Right forelimb (tissue), 1 donor: ENCODE data around the gene PPT2.
A peak's percentile ranks its signal among the peaks of the same experiment; 100 is the strongest.

Experiments used
- DNase-seq: peaks from one replicate; pipeline ENCODE4 v3.0.0-alpha.2; 2018

PPT2 gene, protein sequence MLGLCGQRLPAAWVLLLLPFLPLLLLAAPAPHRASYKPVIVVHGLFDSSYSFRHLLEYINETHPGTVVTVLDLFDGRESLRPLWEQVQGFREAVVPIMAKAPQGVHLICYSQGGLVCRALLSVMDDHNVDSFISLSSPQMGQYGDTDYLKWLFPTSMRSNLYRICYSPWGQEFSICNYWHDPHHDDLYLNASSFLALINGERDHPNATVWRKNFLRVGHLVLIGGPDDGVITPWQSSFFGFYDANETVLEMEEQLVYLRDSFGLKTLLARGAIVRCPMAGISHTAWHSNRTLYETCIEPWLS

DNA sequence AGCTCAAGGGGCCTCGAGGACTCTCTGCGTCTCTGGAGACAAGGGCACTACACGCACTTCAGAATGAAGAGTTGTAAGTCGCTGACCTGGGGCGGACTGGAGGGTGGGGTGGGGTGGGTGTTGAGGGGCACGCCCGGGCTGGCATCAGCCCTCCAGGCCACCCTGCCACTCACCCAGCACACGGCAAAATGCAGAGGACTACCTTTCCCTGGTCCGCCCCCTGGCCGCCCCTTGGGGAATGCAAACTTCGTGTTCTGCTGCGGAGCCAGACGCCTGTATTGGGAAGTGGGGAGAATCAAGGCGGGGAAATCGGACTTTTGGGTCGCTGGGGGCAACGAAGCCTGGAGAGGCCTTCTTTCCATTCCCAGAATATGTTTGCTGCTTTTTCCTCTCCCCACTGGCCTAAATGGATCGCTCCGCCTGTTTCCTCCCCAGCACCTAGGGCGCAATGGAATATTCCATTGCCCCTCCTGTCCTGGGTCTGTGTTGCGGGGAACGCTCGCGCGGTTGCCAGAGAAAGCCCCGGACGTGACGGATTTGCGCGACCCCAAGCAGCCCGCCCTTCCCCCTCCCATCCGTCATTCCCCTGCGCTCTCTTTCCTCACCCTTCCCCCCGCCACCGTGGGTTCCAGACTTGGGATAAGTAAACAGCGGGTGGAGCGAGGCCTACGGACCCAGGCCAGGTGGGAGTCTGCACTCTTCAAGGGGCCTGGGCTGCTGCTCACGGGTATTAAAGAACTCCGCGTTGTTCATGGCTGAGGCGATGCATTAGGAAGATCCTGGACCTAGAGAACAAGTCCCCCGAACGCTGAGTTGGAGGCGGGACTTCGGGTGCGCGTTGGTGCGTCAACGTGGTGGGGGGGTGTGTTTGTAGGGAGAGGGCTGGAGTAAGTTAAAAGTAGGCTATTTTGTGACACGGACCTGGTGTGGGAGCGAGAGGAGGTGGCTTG is at the start of gene PPT2:
PPT2 (plus strand) TSS at position 578 of the 950 bp plus-strand sequence. CDS start 454 bp downstream, outside the sequence.
- peak; percentile 94 for DNase-seq

DNA sequence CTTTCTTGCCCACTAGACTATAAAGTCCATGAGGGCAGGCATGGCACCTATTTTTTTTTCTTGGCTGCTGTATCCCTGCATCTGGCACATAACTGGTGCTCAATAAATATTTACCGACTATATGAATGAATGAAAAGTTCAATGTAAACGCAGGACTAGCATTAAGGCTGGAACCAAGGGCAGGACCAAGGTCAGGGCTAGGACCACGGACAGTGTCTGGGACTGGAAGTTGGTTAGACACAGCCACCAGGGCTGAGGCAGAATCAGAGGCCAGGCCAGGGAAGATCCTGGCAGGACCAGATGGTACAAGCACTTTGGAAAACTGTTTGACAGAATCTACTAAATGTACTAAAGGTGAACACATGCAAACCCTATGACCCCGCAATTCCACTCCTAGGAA is 48.5 kb upstream of the PPT2 start:
- no peak for DNase-seq

- no peak for DNase-seq
Measured at GRCh38 chr6:32107406-32107805, 46.5 kb upstream of the PPT2 start.

GRCh38 chr6:32108094-32108627 is 45.8 kb upstream of the PPT2 start:
- DNase-seq, result peak; percentile 89

GRCh38 chr6:32108727-32109113 is 45.2 kb upstream of the PPT2 start:
- DNase-seq, result no peak

DNA sequence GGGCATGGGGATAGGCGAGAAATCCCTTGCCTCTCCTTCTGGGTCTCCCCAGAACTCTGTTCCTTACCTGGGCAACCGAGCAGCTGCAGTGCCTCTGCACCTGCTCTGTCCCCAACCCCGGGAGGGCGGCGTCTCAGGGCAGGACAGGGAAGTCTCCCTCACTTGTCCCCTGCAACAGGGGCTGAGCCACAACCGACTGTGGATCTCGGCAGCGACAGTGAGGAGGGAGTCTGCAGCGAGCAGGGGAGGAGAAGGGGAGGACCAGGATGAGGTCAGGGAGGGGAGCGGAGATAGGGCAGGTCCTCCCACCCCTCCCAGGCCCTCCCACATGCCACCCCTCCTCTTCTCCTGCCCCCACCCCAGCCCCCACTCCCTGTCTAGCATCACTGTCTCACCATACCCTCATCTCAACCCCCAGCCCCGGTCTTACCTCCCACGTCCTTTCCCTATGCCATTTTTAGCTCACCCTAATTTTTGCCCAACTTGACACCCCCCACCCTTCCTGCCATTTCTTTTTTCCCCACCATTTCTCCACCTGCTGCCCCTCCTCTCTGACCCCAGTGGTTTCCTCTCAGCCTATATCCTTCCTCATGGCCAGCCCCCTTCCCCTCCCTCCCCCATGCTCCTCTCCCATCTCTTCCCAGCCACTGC is 44.7 kb upstream of the PPT2 start, which contains the start of gene TNXB:
TNXB (minus strand) TSS at position 225 of the 651 bp plus-strand sequence. CDS start 11,140 bp downstream, outside the sequence.
- no peak for DNase-seq

DNA sequence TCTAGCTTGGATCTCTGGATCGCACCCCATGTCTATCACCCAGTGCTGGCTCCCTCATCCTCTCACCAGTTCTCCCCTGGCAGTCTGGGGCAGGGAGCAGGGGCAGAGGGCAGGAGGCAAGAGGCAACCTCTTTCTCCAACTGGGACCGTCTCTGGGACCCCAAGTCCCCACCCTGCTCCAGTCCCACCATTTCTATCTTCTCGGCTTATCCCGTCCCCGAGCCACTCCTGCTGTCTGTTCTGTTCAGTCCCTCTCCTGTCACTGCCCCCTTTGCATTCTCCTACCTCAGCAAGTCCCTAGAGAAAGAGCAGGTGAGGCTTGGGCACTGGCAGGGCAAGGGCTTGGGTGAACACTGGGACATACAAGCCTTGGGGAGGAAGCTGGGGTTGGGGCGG is 44.2 kb upstream of the PPT2 start:
- DNase-seq, result no peak

DNA sequence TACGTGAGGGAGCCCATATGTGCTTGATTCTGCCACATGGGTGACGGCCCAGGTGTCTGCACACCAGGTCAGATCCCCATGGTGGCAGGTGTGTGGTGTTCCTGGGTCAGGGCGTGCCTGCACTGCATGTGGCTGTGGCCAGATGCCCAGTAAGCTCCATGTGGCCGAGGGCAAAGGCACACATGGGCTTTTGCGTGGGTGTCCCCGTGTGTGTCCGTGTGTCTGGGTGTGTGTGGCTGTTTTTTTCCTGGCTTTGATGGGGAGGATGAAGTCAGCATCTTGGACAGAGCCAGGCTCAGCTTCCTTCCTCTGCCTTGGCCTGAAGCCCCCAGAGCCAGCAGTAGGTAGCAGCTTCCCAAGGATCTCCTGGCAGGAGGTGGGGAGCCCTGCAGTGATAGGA is 43.3 kb upstream of the PPT2 start:
- no peak for DNase-seq

- DNase-seq, result no peak
Measured at GRCh38 chr6:32111424-32112066, 42.4 kb upstream of the PPT2 start.

DNA sequence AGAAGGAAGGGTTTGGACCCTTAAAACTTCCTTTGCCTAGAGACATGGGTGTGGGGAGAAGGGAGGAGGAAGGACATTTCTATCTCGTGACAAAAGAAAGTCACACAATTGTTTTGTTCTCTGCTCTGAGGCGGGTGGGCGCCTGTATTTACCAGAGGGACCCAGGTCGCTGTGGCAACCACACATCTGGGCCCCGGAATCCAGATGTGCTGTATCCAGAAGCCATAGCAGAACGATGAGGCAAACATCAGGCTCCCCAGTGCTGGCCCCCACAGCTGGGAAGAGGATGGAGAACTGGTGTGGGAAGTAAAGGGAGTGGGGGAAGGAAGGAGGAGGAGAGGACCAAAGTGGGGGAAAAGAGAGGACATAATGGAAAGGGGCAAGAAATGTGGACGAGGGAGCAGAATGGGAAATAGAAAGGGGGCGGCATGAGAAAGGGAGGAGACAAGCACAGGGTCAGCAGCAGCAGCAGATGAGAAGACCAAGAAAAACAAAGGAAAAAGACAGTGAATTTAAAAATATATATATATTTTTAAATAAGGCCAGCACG is 41.4 kb upstream of the PPT2 start:
- peak; percentile 87 for DNase-seq

- DNase-seq, result peak; percentile 83
Measured at GRCh38 chr6:32113386-32114352, 40.3 kb upstream of the PPT2 start.

DNA sequence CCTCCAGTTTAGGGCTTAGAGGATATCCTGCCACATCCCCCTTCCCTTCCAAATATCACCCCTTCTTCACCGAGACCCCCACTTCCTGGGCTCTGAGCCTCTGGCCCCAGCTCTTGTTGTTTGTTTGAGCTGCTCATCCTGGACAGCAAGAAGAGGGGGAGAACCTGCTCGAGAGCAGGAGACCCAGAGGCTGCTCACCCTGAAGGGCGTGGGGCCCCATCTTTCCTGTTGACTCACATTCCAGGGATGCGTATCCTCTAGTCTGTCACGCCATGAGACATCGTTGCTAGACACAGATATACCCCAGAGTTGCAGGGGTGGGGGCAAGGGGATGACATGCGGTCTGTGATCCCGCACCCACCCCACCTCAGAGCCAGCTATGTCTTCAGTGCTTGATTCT is 39.1 kb upstream of the PPT2 start:
- DNase-seq, result no peak

- no peak for DNase-seq
Measured at GRCh38 chr6:32115623-32116022, 38.3 kb upstream of the PPT2 start.

DNA sequence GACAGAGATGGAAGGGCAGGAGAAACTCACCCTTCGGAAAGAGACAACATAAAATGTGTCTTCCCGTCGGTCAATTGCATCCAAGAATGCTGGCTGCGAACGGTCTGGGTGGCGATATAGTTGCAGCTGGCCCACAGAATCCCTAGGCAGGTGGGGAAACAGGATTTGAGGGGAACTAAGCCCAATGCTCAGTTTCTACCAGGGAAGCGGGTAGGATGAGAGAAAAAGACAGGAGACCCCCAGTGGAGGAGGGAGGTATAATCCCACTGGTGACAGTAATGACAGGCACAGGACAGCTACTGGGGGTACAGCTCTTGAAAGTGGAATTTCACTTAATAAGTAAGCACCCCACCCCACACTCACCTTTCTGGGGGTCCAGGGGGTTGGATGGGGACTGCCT is 37.3 kb upstream of the PPT2 start:
- no peak for DNase-seq

DNA sequence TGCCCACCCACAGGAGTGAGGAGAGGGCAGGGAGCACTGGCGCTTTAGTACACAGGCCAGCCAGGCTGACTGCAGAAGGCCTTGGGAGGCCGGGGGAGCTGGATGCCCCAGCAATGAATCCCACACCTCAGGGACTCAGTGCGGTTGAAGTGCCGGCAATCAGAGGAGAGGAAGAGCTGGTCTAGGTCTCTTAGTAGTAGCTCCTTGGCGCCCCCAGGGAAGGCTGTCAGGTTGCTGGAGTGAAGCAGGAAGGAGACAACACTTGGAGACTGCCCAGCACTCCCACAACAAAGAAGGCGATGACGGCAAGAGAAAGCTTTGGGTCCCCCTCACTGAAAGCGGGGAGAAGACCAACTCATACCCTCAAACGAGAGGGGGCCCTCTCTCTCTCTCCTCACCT is 36.5 kb upstream of the PPT2 start:
- no peak for DNase-seq

DNA sequence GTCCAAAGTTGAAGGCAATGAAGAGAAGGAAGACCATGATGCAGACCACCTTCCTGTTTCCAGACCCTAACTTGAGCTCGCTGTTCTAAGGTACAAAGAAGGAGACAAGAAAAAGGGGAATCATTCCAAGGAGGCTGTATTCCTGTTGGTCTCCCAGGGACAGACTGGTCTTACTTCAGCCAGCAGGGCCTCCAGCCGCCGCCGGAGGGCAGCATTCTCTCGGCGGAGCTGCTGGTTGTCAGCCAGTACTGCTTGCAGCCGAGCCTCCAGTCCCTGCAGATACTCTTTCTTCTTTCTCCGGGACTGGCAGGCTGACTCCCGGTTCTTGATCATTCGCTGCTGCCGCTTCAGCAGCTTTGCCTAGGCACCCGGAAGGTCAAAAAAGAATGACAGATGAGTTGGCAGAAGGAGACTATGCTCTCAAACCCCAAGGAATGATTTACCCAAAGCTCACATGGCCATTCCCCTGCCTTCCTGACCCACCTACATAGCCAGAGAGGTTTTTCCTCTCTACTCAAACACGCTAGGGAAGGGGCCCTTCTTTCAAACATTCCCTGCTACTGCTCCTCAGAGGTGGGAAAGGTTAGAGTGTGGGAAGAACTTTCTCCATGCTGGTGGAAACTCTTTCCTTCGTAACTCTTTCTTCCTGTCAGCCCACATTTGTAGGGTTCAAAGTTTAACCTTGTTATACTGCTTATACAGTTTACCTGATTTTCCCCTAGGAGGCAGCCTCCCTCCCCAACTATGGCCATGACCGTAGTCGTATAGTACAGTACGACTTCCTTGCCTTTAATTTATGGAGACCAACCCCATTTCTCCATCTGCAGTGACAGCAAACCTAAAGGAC is 34.9 kb upstream of the PPT2 start:
- peak; percentile 89 for DNase-seq

- no peak for DNase-seq
Measured at GRCh38 chr6:32120573-32121059, 33.3 kb upstream of the PPT2 start.

- no peak for DNase-seq
Measured at GRCh38 chr6:32123681-32124080, 30.3 kb upstream of the PPT2 start.

DNA sequence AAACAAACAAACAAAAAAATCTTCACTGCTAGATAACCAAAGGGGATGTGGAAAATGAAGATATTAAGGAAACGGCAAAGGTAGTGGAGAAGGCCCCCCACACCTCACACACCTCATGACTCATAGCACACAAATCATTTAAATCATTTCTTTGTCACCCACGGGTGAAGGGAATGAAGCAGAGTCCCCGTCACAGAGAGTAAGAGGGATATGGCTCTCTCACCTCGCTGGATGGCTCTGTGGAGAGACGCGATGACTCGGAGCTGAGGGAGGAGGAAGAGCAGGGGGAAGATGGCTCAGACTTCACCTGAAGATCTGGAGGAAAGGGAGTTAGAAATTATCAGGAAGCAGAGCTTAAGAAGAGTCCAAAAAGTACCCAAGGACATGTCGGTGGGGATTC is 27.1 kb upstream of the PPT2 start:
- no peak for DNase-seq

GRCh38 chr6:32127409-32127716 is 26.6 kb upstream of the PPT2 start:
- no peak for DNase-seq
